Psoas muscle (tissue), 8 donors: Measurements from ENCODE around the gene ADM2. TPM values are rescaled to one million over a fixed set of nuclear protein-coding genes. Genes with fewer than 3 reads are reported as not detected.

Experiments used
- ATAC-seq, 4 donors: fragments of 200-7000 bp; cut with Tn5 transposase; one replicate each; pipeline ENCODE4 v1.9.1; 2020; ENCODE audit warnings: moderate library complexity in 3 of 4, mild to moderate bottlenecking in 2 of 4
- DNase-seq, 2 donors: peaks; one replicate each; pipeline ENCODE4 v3.0.0-alpha.2; 2020
- H3K27ac ChIP-seq: fragments of 200-600 bp; one replicate; pipeline ENCODE4 v1.8.0; 2022
- H3K27me3 ChIP-seq, 3 donors: fragments of 200-600 bp in 1 of 3; one replicate each; pipeline versions ENCODE4 v1.6.1 to v1.8.0; 2013 to 2022; ENCODE audit warnings: low read length in 2 of 3, mild to moderate bottlenecking in 2 of 3, moderate library complexity in 1 of 3; ENCODE audit not compliant: insufficient read depth in 3 of 3
- H3K36me3 ChIP-seq, 2 donors: fragments of 200-600 bp in 1 of 2; one replicate each; pipeline versions ENCODE4 v1.6.1 to v1.8.0; 2013 to 2022; ENCODE audit warnings: low read depth in 1 of 2, mild to moderate bottlenecking in 1 of 2, moderate library complexity in 1 of 2; ENCODE audit not compliant: insufficient read depth in 1 of 2
- H3K4me1 ChIP-seq: fragments of 200-600 bp; one replicate; pipeline ENCODE4 v1.8.0; 2022
- H3K4me3 ChIP-seq: fragments of 200-600 bp; one replicate; pipeline ENCODE4 v1.8.0; 2022; ENCODE audit warnings: mild to moderate bottlenecking
- H3K9me3 ChIP-seq: fragments of 200-600 bp; one replicate; pipeline ENCODE4 v1.8.0; 2022
- CTCF ChIP-seq: fragments of 200-600 bp; IDR thresholded peaks from one replicate; pipeline ENCODE4 v1.8.0; 2022; ENCODE audit warnings: antibody characterized with exemption
- WGBS, 3 donors: extraction: QIAGEN DNeasy Blood & Tissue Kit; methylation state at CpG; one replicate each; pipeline versions ENCODE4 v1.1.6 to v1.1.7; 2013; 5-methylcytosine and 5-hydroxymethylcytosine counted together
- intact Hi-C, 2 donors: fragments of 100-400 bp; cut with DNase I; formaldehyde crosslinking; loops; one replicate each; pipeline versions ENCODE4 v1.11.0 to v1.14.2; 2022
- polyA plus RNA-seq, 3 donors: library from polyadenylated mRNA; stranded (reverse); fragments of 200-250 nt; gene quantifications; one replicate each; pipeline ENCODE4 v1.2.3, GENCODE V29; 2013
- total RNA-seq, 4 donors: library from RNA; stranded (reverse); fragmentation: NEBNext Ultra II Directional in 2 of 4; extraction: Animal tissue kit (Norgen Biotek cat#: 25700) in 2 of 4; gene quantifications; one replicate each; pipeline versions ENCODE4 v1.2.1 to v1.2.4, GENCODE V29; 2021 to 2023
- donor health status: healthy with polysubstance abuse.
- donor health status: DM: no; HTN: no; CAD: no; lungs with moderate emphysema.
- donor health status: Bipolar disorder and iron deficiency.
- donor health status: healthy.
- donor health status: DM: yes; HTN: yes; CAD: no.
- donor health status: DM: no; HTN: no; CAD: no.
- donor health status: DM: no; HTN: no; CAD: no.
- donor health status: DM: yes; HTN: yes; CAD: no.

ADM2 gene
- total and polyA plus RNA-seq, 7 donors, result 0.01 to 0.21 (median 0.05) TPM; not detected in 4

GRCh38 chr22:50445071-50445879 lies 36.1 kb upstream of the ADM2 start:
- WGBS, 3 donors, result 74 to 76% (median 76%) methylated on average over 30 of the region's 30 CpGs
- DNase-seq (peak in 1 of 2 donors; percentile 23), ATAC-seq (no peak)
- Histone ChIP-seq H3K4me1 (no peaks in the 10 kb centered on the region), H3K27me3 (no peaks in the 10 kb centered on the region), H3K36me3 (peaks cover 13 to 78% of the 10 kb centered on the region in 2 donors), H3K9me3 (no peaks in the 10 kb centered on the region), H3K4me3 (no peak overlapping the region), H3K27ac (no peak overlapping the region)
- no peak for TF ChIP-seq CTCF
- intact Hi-C loops, result no loop called here

- H3K9me3 ChIP-seq, result no peaks in the 10 kb centered on the region
- no peak overlapping the region for H3K4me3 ChIP-seq
- H3K27ac ChIP-seq, result no peak overlapping the region
- peak in 1 of 2 donors; percentile 14 for DNase-seq
- WGBS, 3 donors, result 73 to 76% (median 74%) methylated on average over 15 to 17 of the region's 17 CpGs
- ATAC-seq, result peak in 1 of 4 donors; percentile 1
- no peaks in the 10 kb centered on the region for H3K4me1 ChIP-seq
- no peaks in the 10 kb centered on the region for H3K27me3 ChIP-seq
- intact Hi-C loops, result no loop called here
- peaks cover 6 to 78% of the 10 kb centered on the region in 2 donors for H3K36me3 ChIP-seq
- no peak for TF ChIP-seq CTCF
These were observed 35.2 kb upstream of the ADM2 start for GRCh38 chr22:50445880-50446707.

GRCh38 chr22:50446708-50447575 lies 34.4 kb upstream of the ADM2 start:
- H3K36me3 ChIP-seq, result peaks cover 6 to 82% of the 10 kb centered on the region in 2 donors
- DNase-seq, result peak in 1 of 2 donors; percentile 17

More at GRCh38 chr22:50446708-50447575, 34.4 kb upstream of the ADM2 start:
- Histone ChIP-seq H3K4me3 (no peak overlapping the region), H3K27me3 (no peaks in the 10 kb centered on the region), H3K27ac (no peak overlapping the region), H3K4me1 (no peaks in the 10 kb centered on the region), H3K9me3 (no peaks in the 10 kb centered on the region)
- ATAC-seq, result peak in 3 of 4 donors; percentile 9 to 19 (median 10)
- intact Hi-C loops, result no loop called here
- TF ChIP-seq CTCF, result no peak
- WGBS, 3 donors, result 79 to 82% (median 82%) methylated on average over 53 to 54 of the region's 54 CpGs
